HL-60 (cell line): ENCODE results near the gene NOLC1.

Experiments used
- DNase-seq, 2 experiments: peaks; one replicate each; pipeline ENCODE4 v3.0.0-alpha.2; 2010 to 2020; ENCODE audit warnings: low read depth in 1 of 2, low spot score in 1 of 2
- H3K27ac ChIP-seq: fragments of 250-450 bp; sonication (Bioruptor Pico); replicated peaks from 2 replicates; pipeline ENCODE4 v1.5.1; 2020; ENCODE audit warnings: mild to moderate bottlenecking, moderate library complexity
- H3K27me3 ChIP-seq: fragments of 250-450 bp; sonication (Bioruptor Pico); 2 replicates; pipeline ENCODE4 v1.5.1; 2021; ENCODE audit warnings: mild to moderate bottlenecking, moderate library complexity; ENCODE audit not compliant: insufficient read depth, poor library complexity, severe bottlenecking
- H3K4me3 ChIP-seq: replicated peaks from 2 replicates; pipeline ENCODE4 v1.5.1; 2011; ENCODE audit warnings: mild to moderate bottlenecking, control low read depth, low read length; ENCODE audit not compliant: insufficient read depth
- GABPA ChIP-seq: IDR thresholded peaks from 2 replicates; pipeline ENCODE4 v1.6.1; 2012; ENCODE audit warnings: low read depth
- POLR2AphosphoS5 ChIP-seq: IDR thresholded peaks from 2 replicates; pipeline ENCODE4 v1.6.1; 2012; ENCODE audit warnings: low read depth
- REST ChIP-seq: IDR thresholded peaks from 2 replicates; pipeline ENCODE4 v1.6.1; 2012; ENCODE audit warnings: low read depth; ENCODE audit not compliant: insufficient replicate concordance
- SPI1 ChIP-seq: IDR thresholded peaks from 2 replicates; pipeline ENCODE4 v1.6.1; 2012; ENCODE audit warnings: low read depth, mild to moderate bottlenecking, borderline replicate concordance
- TF ChIP-seq, protein P1 (sequence below): IDR thresholded peaks from one replicate; pipeline ENCODE4 v1.5.1; 2011; ENCODE audit warnings: low read length, control low read depth, inconsistent platforms; ENCODE audit not compliant: insufficient read depth

Gene NOLC1

GRCh38 chr10:102150970-102151773 lies 1.0 kb upstream of the NOLC1 start:
- H3K4me3 ChIP-seq = 0 out of 2 replicates have a peak overlapping the region, but pooled peaks have one; percentile 0
- H3K27me3 ChIP-seq = no peaks in the 10 kb centered on the region
- H3K27ac ChIP-seq = peak overlapping the region; percentile 89
- TF ChIP-seq GABPA = no peak
- no peak for TF ChIP-seq POLR2AphosphoS5
- TF ChIP-seq REST = no peak
- TF ChIP-seq, protein P1, sequence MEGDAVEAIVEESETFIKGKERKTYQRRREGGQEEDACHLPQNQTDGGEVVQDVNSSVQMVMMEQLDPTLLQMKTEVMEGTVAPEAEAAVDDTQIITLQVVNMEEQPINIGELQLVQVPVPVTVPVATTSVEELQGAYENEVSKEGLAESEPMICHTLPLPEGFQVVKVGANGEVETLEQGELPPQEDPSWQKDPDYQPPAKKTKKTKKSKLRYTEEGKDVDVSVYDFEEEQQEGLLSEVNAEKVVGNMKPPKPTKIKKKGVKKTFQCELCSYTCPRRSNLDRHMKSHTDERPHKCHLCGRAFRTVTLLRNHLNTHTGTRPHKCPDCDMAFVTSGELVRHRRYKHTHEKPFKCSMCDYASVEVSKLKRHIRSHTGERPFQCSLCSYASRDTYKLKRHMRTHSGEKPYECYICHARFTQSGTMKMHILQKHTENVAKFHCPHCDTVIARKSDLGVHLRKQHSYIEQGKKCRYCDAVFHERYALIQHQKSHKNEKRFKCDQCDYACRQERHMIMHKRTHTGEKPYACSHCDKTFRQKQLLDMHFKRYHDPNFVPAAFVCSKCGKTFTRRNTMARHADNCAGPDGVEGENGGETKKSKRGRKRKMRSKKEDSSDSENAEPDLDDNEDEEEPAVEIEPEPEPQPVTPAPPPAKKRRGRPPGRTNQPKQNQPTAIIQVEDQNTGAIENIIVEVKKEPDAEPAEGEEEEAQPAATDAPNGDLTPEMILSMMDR = no peak
- no peak for TF ChIP-seq SPI1
- DNase-seq = no peak

DNA sequence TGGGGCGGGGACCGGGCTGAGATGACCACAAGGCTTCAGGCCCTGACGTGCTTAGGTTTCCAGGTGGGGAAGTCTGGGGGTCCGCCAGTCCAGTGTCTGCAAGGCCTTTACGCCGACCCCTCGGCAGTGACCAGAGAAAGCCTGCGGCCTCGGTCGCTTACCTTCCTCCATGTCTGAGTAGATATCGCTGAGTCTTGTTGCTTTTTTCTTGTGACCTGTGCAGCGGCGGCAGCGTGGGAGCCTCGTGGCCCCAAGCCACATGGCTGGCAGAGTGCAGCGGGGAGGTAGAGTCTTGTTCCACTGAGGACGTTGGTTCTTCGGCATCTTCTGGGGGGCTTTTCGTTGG lies 329 bp downstream of the NOLC1 start:
- H3K27me3 ChIP-seq = no peaks in the 10 kb centered on the region
- H3K4me3 ChIP-seq = peak overlapping the region; percentile 83
- peak overlapping the region; percentile 89 for H3K27ac ChIP-seq
- TF ChIP-seq POLR2AphosphoS5 (no peak; the same call in 1 of the 2 replicates), SPI1 (no peak), GABPA (no peak), REST (no peak)
- TF ChIP-seq, protein P1 = no peak
- peak in 1 of 2 experiments; percentile 24 for DNase-seq

DNA sequence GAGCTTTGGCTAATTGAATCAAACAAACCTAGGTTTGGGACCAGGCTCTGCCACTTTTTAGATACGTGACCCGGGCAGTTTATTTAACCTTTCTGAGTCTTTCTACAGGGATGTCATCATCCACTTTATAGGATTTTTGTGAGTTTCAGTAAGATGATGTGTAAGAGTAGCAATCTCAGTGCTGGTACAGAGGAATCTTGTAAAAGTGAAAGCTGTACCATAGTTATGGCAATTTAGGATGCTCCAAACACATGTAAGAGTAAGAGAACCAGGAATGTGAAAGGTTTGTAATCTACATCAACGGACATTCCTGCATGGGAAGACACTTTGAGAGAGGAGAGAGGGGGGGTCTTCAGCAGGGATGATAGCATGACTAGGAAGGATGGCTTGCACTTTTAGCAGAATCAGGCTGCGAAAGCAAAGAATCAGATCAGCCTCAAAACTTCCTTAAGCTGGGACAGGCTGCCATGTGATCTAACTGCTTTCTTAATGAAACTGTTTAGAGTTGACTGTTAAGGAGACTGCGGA lies 968 bp downstream of the NOLC1 start:
- peak overlapping the region; percentile 89 for H3K27ac ChIP-seq
- TF ChIP-seq POLR2AphosphoS5 (no peak), GABPA (no peak)
- peak overlapping the region; percentile 83 for H3K4me3 ChIP-seq
- no peaks in the 10 kb centered on the region for H3K27me3 ChIP-seq
- no peak for DNase-seq

GRCh38 chr10:102154466-102155116 lies 2.4 kb downstream of the NOLC1 start:
- Histone ChIP-seq H3K4me3 (no peak overlapping the region; the same call in 1 of the 2 replicates), H3K27me3 (no peaks in the 10 kb centered on the region), H3K27ac (no peak overlapping the region)
- TF ChIP-seq SPI1 (no peak), GABPA (no peak), REST (no peak), POLR2AphosphoS5 (no peak)
- TF ChIP-seq, protein P1 = no peak
- DNase-seq = no peak
